Mucosa of rectum (tissue), 2 donors: ENCODE data around the gene MTX2.
"Not testable (repeated sequence)": the region's sequence is repeated elsewhere in the genome, so short reads cannot be mapped to it uniquely, and the experiment has no call there.

ENCODE experiments used
- H3K27ac ChIP-seq, 2 donors: one replicate each; pipeline ENCODE4 v1.7.0; 2013; ENCODE audit warnings: inconsistent platforms in 2 of 2, low read depth in 2 of 2, low read length in 2 of 2
- H3K27me3 ChIP-seq, 2 donors: one replicate each; pipeline ENCODE4 v1.7.0; 2013; ENCODE audit warnings: low read length in 2 of 2; ENCODE audit not compliant: control insufficient read depth in 2 of 2, insufficient read depth in 2 of 2
- H3K36me3 ChIP-seq, 2 donors: one replicate each; pipeline ENCODE4 v1.7.0; 2013; ENCODE audit warnings: low read length in 2 of 2; ENCODE audit not compliant: control insufficient read depth in 2 of 2, insufficient read depth in 2 of 2
- H3K4me1 ChIP-seq, 2 donors: one replicate each; pipeline ENCODE4 v1.7.0; 2013; ENCODE audit warnings: low read length in 2 of 2, mild to moderate bottlenecking in 1 of 2; ENCODE audit not compliant: control insufficient read depth in 2 of 2, insufficient read depth in 2 of 2
- H3K4me3 ChIP-seq, 2 donors: one replicate each; pipeline ENCODE4 v1.7.0; 2013; ENCODE audit warnings: low read length in 2 of 2
- H3K9ac ChIP-seq, 2 donors: one replicate each; pipeline ENCODE4 v1.7.0; 2013; ENCODE audit warnings: low read length in 2 of 2, low read depth in 1 of 2, mild to moderate bottlenecking in 1 of 2
- H3K9me3 ChIP-seq, 2 donors: one replicate each; pipeline ENCODE4 v1.7.0; 2013; ENCODE audit warnings: low read length in 2 of 2; ENCODE audit not compliant: control insufficient read depth in 2 of 2
- donor health status: healthy.
- donor health status: Normal muscosa, but diverticular disease.

The MTX2 gene

GRCh38 chr2:176364273-176364977 lies 95.2 kb downstream of the MTX2 start:
- no peaks in the 10 kb centered on the region for H3K9me3 ChIP-seq

GRCh38 chr2:176368349-176368748 lies 99.1 kb downstream of the MTX2 start:
- Histone ChIP-seq H3K27ac (no peak overlapping the region), H3K9me3 (no peaks in the 10 kb centered on the region), H3K4me1 (no peaks in the 10 kb centered on the region), H3K36me3 (no peaks in the 10 kb centered on the region), H3K4me3 (no peak overlapping the region), H3K9ac (no peak overlapping the region), H3K27me3 (no peaks in the 10 kb centered on the region)

More at GRCh38 chr2:176364273-176364977, 95.2 kb downstream of the MTX2 start:
- Histone ChIP-seq H3K4me3 (no peak overlapping the region), H3K27ac (no peak overlapping the region), H3K9ac (no peak overlapping the region), H3K4me1 (no peaks in the 10 kb centered on the region), H3K36me3 (no peaks in the 10 kb centered on the region), H3K27me3 (no peaks in the 10 kb centered on the region)

DNA sequence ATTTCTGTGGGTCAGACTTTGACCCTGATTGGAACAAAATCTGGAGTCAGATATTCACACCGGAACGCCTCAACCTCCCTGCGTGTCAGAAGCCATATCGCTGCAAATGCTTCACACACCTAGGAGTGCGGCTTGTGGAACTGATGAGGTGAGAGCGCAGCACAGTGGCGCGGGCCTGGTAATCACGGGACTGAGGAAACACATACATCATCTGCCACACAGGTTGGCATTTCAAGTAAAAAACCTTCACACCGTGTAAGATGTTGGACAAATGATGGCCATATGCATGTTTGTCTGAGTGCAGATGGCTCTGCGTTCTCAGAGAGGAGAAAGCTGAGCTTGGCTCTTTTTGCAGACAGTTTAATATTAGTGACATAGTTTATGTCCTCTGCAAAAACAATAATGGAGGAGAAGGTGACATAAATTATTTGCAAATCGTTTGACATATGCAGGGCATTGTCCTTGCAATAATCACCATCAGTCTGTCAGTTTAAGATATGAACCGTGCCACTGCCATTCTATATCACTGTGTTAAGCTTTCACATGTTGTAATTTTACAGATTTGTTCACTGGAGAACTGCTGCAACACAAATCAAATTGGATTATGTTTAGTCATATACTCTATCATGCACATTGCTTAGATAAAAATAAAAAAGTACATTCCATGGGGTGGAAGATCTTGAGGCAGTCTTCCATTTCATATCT lies 101.4 kb downstream of the MTX2 start:
- no peak overlapping the region for H3K4me3 ChIP-seq

DNA sequence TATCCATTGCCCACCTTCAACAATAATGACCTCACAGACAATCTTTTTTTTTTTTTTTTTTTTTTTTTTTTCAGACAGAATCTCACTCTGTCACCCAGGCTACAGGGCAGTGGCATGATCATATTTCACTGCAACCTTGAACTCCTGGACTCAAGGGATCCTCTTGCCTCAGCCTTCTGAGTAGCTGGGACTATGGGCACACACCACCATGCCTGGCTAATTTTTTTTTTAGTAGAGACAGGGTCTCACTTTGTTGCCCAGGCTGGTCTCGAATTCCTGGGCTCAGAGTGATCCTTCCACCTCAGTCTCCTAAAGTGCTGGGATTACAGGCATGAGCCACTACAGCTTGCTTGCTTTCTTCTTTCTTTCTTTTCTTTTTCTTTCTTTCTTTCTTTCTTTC lies 103.9 kb downstream of the MTX2 start:
- not testable (repeated sequence) for H3K9ac ChIP-seq, H3K9me3 ChIP-seq, H3K27ac ChIP-seq, H3K4me1 ChIP-seq, H3K4me3 ChIP-seq, H3K27me3 ChIP-seq, H3K36me3 ChIP-seq

More for the DNA sequence above, 101.4 kb downstream of the MTX2 start:
- H3K4me1 ChIP-seq = no peaks in the 10 kb centered on the region
- H3K9ac ChIP-seq = no peak overlapping the region
- no peaks in the 10 kb centered on the region for H3K36me3 ChIP-seq
- no peaks in the 10 kb centered on the region for H3K27me3 ChIP-seq
- H3K9me3 ChIP-seq = no peaks in the 10 kb centered on the region
- H3K27ac ChIP-seq = no peak overlapping the region

DNA sequence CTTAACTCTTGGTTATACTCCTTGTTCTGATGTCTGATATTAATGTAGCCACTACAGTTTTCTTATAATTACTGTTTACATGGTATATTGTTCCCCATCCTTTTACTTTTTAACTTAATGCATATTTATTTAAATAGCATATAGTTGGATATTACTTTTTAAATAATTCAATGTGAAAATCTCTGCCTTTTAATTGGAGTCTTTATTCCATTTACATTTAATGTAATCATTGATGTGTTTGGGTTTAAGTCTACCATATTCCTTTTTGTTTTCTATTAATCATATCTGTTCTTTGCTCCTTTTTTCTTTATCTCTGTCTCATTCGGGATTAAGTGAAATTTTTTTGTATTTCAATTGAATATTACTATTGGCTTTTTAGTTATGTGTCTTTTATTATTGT lies 109.1 kb downstream of the MTX2 start:
- no peak overlapping the region for H3K27ac ChIP-seq
- no peaks in the 10 kb centered on the region for H3K36me3 ChIP-seq
- no peaks in the 10 kb centered on the region for H3K9me3 ChIP-seq
- H3K4me3 ChIP-seq = no peak overlapping the region
- no peaks in the 10 kb centered on the region for H3K4me1 ChIP-seq
- no peak overlapping the region for H3K9ac ChIP-seq
- no peaks in the 10 kb centered on the region for H3K27me3 ChIP-seq

- no peak overlapping the region for H3K4me3 ChIP-seq
- no peak overlapping the region for H3K27ac ChIP-seq
- H3K36me3 ChIP-seq = no peaks in the 10 kb centered on the region
- no peaks in the 10 kb centered on the region for H3K9me3 ChIP-seq
- no peaks in the 10 kb centered on the region for H3K27me3 ChIP-seq
- H3K4me1 ChIP-seq = no peaks in the 10 kb centered on the region
- H3K9ac ChIP-seq = no peak overlapping the region
These were observed 111.1 kb downstream of the MTX2 start for GRCh38 chr2:176380341-176380740.

- Histone ChIP-seq H3K27ac (no peak overlapping the region), H3K4me3 (no peak overlapping the region), H3K9me3 (no peaks in the 10 kb centered on the region)
These were observed 113.9 kb downstream of the MTX2 start for GRCh38 chr2:176383100-176383499.

GRCh38 chr2:176383836-176384442 lies 114.7 kb downstream of the MTX2 start:
- Histone ChIP-seq H3K27ac (no peak overlapping the region), H3K4me3 (no peak overlapping the region), H3K4me1 (no peaks in the 10 kb centered on the region), H3K36me3 (no peaks in the 10 kb centered on the region), H3K9ac (no peak overlapping the region), H3K9me3 (no peaks in the 10 kb centered on the region), H3K27me3 (no peaks in the 10 kb centered on the region)

More at GRCh38 chr2:176383100-176383499, 113.9 kb downstream of the MTX2 start:
- Histone ChIP-seq H3K4me1 (no peaks in the 10 kb centered on the region), H3K36me3 (no peaks in the 10 kb centered on the region), H3K27me3 (no peaks in the 10 kb centered on the region), H3K9ac (no peak overlapping the region)

- no peaks in the 10 kb centered on the region for H3K9me3 ChIP-seq
- no peak overlapping the region for H3K27ac ChIP-seq
- no peaks in the 10 kb centered on the region for H3K36me3 ChIP-seq
- H3K27me3 ChIP-seq = no peaks in the 10 kb centered on the region
- H3K4me3 ChIP-seq = no peak overlapping the region
- no peaks in the 10 kb centered on the region for H3K4me1 ChIP-seq
- no peak overlapping the region for H3K9ac ChIP-seq
These were observed 116.0 kb downstream of the MTX2 start for GRCh38 chr2:176385219-176385759.

GRCh38 chr2:176385838-176386237 lies 116.6 kb downstream of the MTX2 start:
- H3K36me3 ChIP-seq = no peaks in the 10 kb centered on the region
- H3K9me3 ChIP-seq = no peaks in the 10 kb centered on the region
- H3K27ac ChIP-seq = no peak overlapping the region
- H3K4me3 ChIP-seq = no peak overlapping the region
- H3K27me3 ChIP-seq = no peaks in the 10 kb centered on the region
- no peak overlapping the region for H3K9ac ChIP-seq
- no peaks in the 10 kb centered on the region for H3K4me1 ChIP-seq
